ENCODE data around the gene PITRM1.
A peak's percentile ranks its signal among the peaks of the same experiment; 100 is the strongest.
"Not testable (repeated sequence)": the region's sequence is repeated elsewhere in the genome, so short reads cannot be mapped to it uniquely, and the experiment has no call there.

The PITRM1 gene

GRCh38 chr10:3197348-3198003 is 24.9 kb upstream of the PITRM1 start:
- peak; percentile 57 for DNase-seq (ENCODE audit: low read depth)

GRCh38 chr10:3196958-3197347 is 24.4 kb upstream of the PITRM1 start:
- no peak for DNase-seq (ENCODE audit: low read depth)

- no peak for DNase-seq (ENCODE audit: low read depth)
These were observed 23.9 kb upstream of the PITRM1 start for GRCh38 chr10:3196482-3196881.

- DNase-seq (ENCODE audit: low read depth) = no peak
These were observed 23.1 kb upstream of the PITRM1 start for GRCh38 chr10:3195726-3196125.

- DNase-seq (ENCODE audit: low read depth) = no peak
These were observed 22.7 kb upstream of the PITRM1 start for GRCh38 chr10:3195286-3195685.

- DNase-seq (ENCODE audit: low read depth) = no peak
These were observed 22.3 kb upstream of the PITRM1 start for GRCh38 chr10:3194871-3195270.

GRCh38 chr10:3193751-3194150 is 21.2 kb upstream of the PITRM1 start:
- no peak for DNase-seq (ENCODE audit: low read depth)

- peak; percentile 33 for DNase-seq (ENCODE audit: low read depth)
These were observed 20.5 kb upstream of the PITRM1 start for GRCh38 chr10:3192856-3193635.

GRCh38 chr10:3190817-3191216 is 18.2 kb upstream of the PITRM1 start:
- DNase-seq (ENCODE audit: low read depth) = no peak

- not testable (repeated sequence) for DNase-seq (ENCODE audit: low read depth)
These were observed 14.6 kb upstream of the PITRM1 start for GRCh38 chr10:3187229-3187628.

- peak; percentile 13 for DNase-seq (ENCODE audit: low read depth)
These were observed 13.8 kb upstream of the PITRM1 start for GRCh38 chr10:3186368-3186767.

GRCh38 chr10:3185386-3185785 is 12.8 kb upstream of the PITRM1 start:
- no peak for DNase-seq (ENCODE audit: low read depth)

- no peak for DNase-seq (ENCODE audit: low read depth)
These were observed 7.9 kb upstream of the PITRM1 start for GRCh38 chr10:3180355-3181025.

- no peak for DNase-seq (ENCODE audit: low read depth)
These were observed 6.6 kb upstream of the PITRM1 start for GRCh38 chr10:3179174-3179573.

GRCh38 chr10:3178042-3178441 is 5.5 kb upstream of the PITRM1 start:
- DNase-seq (ENCODE audit: low read depth) = no peak

GRCh38 chr10:3173171-3173878 is 743 bp upstream of the PITRM1 start:
- DNase-seq (ENCODE audit: low read depth) = no peak

GRCh38 chr10:3172081-3172445 is 519 bp downstream of the PITRM1 start:
- no peak for DNase-seq (ENCODE audit: low read depth)

- DNase-seq (ENCODE audit: low read depth) = not testable (repeated sequence)
These were observed 1.1 kb downstream of the PITRM1 start for GRCh38 chr10:3171488-3171887.

- no peak for DNase-seq (ENCODE audit: low read depth)
These were observed 2.9 kb downstream of the PITRM1 start for GRCh38 chr10:3169673-3170072.

GRCh38 chr10:3169271-3169670 is 3.3 kb downstream of the PITRM1 start:
- no peak for DNase-seq (ENCODE audit: low read depth)

- DNase-seq (ENCODE audit: low read depth) = no peak
These were observed 4.8 kb downstream of the PITRM1 start for GRCh38 chr10:3167611-3168330.

Measured in stimulated activated CD8-positive, alpha-beta memory T cell treated with anti-CD3 and anti-CD28 coated beads, Interleukin-12 subunit alpha, Interleukin-12 subunit beta, amount 100 ng/mL, for 1 hour (primary cell).